HG02763 (cell line): ENCODE data around the gene NELFCD.

Experiments
- ATAC-seq: cut with Tn5 transposase; IDR thresholded peaks from one replicate; pipeline ENCODE4 v1.9.1; 2021; ENCODE audit warnings: mild to moderate bottlenecking, moderate library complexity; ENCODE audit not compliant: unreplicated experiment

The NELFCD gene

DNA sequence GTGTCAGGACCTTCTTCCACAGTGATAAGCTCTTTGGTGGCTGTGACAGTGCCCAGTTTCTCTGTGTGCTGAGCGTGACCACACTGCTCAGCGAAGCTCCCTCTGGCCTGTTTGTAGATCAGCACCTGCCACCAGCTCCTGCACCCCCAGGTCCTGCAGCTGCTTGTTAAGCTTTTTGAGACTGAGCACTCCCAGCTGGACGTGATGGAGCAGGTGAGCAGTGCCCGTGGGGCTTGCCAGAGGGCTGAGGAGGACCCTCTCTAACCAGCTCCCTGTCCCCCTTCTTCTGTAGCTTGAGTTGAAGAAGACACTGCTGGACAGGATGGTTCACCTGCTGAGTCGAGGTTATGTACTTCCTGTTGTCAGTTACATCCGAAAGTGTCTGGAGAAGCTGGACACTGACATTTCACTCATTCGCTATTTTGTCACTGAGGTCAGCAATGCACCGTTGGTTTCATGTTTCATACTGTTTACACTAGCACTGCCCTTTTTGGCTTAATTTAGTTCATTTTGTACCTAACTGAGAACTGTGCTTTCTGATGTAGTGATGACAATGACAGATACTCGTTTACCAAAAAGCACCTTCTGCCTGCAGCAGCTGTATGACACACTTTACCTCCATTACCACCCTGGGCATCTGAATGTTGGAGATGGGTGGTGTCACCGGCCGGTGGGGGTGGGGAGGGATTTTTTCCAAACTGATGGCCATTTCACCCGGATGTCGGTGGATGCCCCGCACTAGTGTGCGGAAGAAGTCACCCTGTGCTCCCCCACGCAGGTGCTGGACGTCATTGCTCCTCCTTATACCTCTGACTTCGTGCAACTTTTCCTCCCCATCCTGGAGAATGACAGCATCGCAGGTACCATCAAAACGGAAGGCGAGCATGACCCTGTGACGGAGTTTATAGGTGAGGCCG, 12.5 kb downstream of the NELFCD start:
- no peak for ATAC-seq

DNA sequence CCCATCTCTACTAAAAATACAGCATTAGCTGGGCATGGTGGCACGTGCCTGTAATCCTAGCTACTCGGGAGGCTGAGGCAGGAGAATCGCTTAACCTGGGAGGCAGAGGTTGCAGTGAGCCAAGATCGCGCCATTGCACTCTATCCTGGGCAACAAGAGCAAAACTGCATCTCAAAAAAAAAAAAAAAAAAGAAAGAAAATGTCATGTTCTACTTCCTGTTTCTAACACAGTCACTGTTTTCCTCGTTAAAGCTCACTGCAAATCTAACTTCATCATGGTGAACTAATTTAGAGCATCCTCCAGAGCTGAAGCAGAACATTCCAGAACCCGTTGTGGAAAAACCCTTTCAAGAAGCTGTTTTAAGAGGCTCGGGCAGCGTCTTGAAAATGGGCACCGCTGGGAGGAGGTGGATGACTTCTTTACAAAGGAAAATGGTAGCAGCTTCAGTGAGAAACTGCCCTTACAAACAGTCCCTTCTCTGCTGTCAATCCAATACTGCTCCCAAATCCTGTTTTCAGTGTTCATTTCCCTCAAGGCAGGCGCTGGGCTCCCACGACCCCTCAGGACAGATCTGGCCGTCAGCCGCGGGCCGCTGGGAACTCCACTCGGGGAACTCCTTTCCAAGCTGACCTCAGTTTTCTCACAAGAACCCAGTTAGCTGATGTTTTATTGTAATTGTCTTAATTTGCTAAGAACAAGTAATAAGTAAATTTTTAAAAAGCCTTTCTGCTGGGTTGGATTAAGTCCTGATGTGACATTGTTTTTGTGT, 13.5 kb downstream of the NELFCD start:
- no peak for ATAC-seq

GRCh38 chr20:58995461-58996225, 14.6 kb downstream of the NELFCD start:
- ATAC-seq, result no peak

DNA sequence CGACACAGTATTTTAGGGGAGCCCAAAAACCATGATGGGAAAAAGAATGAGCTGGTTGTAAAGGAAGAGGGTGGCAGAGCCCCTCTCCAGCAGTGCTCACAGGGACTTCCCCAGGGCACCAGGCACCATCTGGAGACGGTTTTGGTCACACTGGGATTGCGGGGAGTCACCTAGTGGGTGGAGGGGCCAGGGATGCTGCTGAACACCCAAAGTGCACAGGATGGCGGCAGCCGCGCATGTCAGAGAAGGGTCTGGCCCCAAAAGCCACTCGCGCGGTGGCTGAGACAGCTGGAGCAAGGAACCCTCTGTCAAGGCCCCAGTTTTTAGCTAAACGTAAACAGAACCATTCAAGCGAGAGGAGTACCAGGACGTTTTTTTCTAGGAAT, 15.2 kb downstream of the NELFCD start:
- no peak for ATAC-seq

DNA sequence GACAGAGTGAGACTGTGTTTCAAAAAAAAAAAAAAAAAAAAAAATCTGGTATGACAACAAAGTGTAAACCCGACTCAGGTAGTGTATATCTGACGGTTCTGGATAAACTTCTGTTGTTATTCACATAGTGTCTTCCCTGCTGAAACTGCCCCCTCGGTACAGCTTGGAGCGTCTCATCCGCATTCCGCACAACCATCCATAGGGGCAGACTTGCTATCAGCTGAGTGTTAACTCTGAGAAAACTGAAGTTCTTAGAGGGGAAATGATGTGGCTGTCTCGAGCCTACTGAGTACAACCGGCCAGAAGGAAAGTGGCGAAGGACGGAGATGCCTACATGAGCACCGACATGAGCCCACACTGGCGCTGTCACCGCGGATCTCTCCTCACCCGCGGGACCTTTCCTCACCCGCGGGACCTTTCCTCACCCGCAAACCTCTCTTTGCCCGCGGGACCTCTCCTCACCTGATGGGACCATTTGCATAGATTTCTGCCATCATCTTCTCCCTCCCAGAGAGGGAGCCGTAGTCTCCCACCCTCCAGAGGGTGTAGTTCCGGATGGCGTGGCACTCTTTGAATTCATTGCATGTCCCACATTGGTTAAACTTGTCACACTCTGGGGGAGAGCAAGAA, 16.2 kb downstream of the NELFCD start:
- no peak for ATAC-seq

GRCh38 chr20:58998656-58999055, 17.6 kb downstream of the NELFCD start:
- no peak for ATAC-seq

GRCh38 chr20:59000326-59000725, 19.3 kb downstream of the NELFCD start:
- ATAC-seq, result no peak

DNA sequence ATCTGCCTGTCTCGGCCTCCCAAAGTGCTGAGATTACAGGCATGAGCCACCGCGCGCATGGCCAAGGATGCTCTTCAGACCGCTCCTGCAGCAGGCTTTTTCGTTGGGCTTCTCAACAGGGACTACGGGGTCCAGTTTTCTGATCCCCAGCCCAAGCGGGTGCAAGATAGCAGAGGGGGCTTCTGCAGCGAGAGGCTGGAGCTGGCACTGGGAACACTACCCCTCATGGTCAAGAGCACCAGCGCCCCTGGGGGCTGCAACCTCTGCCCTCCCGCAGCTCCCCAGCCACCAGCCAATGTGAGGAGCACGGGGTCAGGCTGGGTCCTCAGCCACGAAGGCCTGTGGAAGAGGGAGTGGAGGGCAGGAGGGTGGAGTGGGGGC, 20.0 kb downstream of the NELFCD start:
- no peak for ATAC-seq

GRCh38 chr20:59001449-59002171, 20.6 kb downstream of the NELFCD start:
- ATAC-seq, result no peak

- ATAC-seq, result no peak
Measured at GRCh38 chr20:59002388-59002787, 21.3 kb downstream of the NELFCD start.

GRCh38 chr20:59002874-59003399, 21.9 kb downstream of the NELFCD start:
- ATAC-seq, result no peak

DNA sequence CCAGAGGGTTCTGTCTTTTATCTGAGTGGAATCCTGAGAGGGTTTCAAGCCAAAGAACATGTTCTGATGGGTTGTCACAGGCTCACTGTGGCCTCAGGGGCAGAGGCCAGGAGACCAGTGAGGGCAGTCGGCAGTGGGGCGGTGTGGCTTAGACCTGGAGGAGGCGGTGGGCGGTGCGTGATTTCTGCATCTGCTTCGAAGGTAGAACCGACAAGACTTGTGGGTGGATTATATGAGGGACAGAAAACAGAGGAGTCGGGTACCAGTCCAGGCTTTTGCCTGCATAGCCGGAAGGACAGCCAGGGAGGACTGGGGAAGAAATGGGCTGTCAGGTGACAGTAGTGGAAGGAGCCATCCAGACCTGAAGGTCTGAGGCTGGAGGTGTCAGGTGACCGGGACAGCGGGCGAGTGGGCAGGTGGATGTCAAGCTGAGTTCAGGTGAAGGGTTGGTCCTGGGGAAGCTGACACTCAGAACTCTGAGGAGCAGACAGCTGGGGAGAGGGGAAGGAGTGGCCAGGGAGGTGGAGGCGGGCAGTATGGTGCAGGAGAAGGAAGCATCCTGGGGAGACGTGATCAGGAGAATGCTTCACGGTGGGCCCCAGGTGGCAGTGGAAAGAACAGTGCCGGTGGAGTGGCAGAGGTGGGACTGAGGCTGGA, 22.9 kb downstream of the NELFCD start:
- no peak for ATAC-seq

DNA sequence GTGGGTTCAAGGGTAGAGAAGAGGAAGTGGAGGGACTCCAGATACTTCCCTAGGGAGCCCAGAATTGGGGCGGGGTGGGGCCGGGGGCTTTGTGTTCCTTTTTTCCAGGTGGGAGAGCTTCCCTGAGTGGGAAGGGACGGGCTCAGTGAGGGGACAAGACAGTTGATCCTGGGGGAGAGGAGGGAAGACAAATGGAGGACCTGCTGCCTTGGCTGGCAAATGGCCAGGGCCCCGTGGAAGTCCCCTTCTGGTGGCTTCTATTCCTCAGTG, 23.4 kb downstream of the NELFCD start:
- no peak for ATAC-seq

- peak; percentile 64 for ATAC-seq
Measured at GRCh38 chr20:59004763-59005522, 23.9 kb downstream of the NELFCD start.

- ATAC-seq, result no peak
Measured at GRCh38 chr20:59005523-59006166, 24.6 kb downstream of the NELFCD start.

DNA sequence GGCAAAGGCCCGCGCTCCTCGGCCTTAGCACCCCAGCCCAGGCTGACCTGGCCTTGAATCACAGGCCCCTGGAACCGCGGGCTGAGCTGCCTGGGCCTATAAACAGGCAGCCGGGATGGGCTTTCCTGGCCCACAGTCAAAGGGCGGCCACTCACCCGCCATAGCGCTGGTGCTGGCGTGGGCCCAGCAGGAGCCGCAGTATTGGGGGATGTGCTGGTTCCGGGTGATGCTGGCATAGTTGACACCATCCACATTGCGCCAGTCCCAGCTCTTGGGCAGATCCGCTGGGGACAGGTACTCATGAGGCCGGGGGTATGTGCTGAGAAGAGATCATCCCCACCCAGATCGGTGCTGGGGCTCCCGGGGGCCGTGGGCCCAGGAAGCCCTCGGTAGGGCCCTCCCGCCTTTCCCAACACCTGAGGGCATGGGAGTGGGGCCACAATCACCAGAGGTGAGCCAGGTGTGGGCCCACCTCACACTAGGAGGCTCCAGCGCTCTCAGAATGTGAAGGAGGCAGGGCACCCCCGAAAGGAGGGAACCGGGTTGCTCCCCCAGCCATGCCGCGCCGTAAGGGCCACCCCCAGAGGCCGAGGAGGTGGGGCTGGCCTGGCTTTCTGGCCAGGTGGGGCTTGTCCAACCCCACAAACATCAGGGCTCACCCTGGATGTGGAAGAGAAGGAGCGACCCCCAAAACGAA, 25.3 kb downstream of the NELFCD start:
- no peak for ATAC-seq

GRCh38 chr20:59006864-59007664, 26.0 kb downstream of the NELFCD start, which contains the start of gene CTSZ:
TSS of gene CTSZ (minus strand) at chr20:59007254. CDS start at chr20:59007128, 126 bp downstream.
- ATAC-seq, result peak; percentile 25
